ENCODE results near the gene GREM2.
A peak's percentile ranks its signal among the peaks of the same experiment; 100 is the strongest.

Gene GREM2

GRCh38 chr1:240609527-240610060, 2.4 kb downstream of the GREM2 start:
- no peak for DNase-seq (ENCODE audit: low spot score)

- DNase-seq (ENCODE audit: low spot score): no peak
These were observed 3.2 kb downstream of the GREM2 start for GRCh38 chr1:240608707-240609106.

GRCh38 chr1:240607006-240607405, 4.9 kb downstream of the GREM2 start:
- DNase-seq (ENCODE audit: low spot score): no peak

GRCh38 chr1:240602189-240602588, 9.8 kb downstream of the GREM2 start:
- no peak for DNase-seq (ENCODE audit: low spot score)

GRCh38 chr1:240599830-240600229, 12.1 kb downstream of the GREM2 start:
- DNase-seq (ENCODE audit: low spot score): no peak

GRCh38 chr1:240599299-240599698, 12.7 kb downstream of the GREM2 start:
- DNase-seq (ENCODE audit: low spot score): no peak

GRCh38 chr1:240598216-240599001, 13.5 kb downstream of the GREM2 start:
- DNase-seq (ENCODE audit: low spot score): no peak

- DNase-seq (ENCODE audit: low spot score): no peak
These were observed 14.7 kb downstream of the GREM2 start for GRCh38 chr1:240597153-240597745.

GRCh38 chr1:240595476-240595875, 16.5 kb downstream of the GREM2 start:
- DNase-seq (ENCODE audit: low spot score): no peak

- DNase-seq (ENCODE audit: low spot score): no peak
These were observed 20.4 kb downstream of the GREM2 start for GRCh38 chr1:240591564-240591963.

GRCh38 chr1:240591078-240591477, 20.9 kb downstream of the GREM2 start:
- no peak for DNase-seq (ENCODE audit: low spot score)

GRCh38 chr1:240589585-240590110, 22.3 kb downstream of the GREM2 start:
- no peak for DNase-seq (ENCODE audit: low spot score)

- DNase-seq (ENCODE audit: low spot score): no peak
These were observed 25.9 kb downstream of the GREM2 start for GRCh38 chr1:240586006-240586405.

GRCh38 chr1:240582953-240583352, 29.0 kb downstream of the GREM2 start:
- no peak for DNase-seq (ENCODE audit: low spot score)

- DNase-seq (ENCODE audit: low spot score): no peak
These were observed 32.4 kb downstream of the GREM2 start for GRCh38 chr1:240579511-240579910.

- DNase-seq (ENCODE audit: low spot score): no peak
These were observed 34.9 kb downstream of the GREM2 start for GRCh38 chr1:240577095-240577494.

GRCh38 chr1:240575981-240576662, 35.8 kb downstream of the GREM2 start:
- DNase-seq (ENCODE audit: low spot score): peak; percentile 67

- no peak for DNase-seq (ENCODE audit: low spot score)
These were observed 39.6 kb downstream of the GREM2 start for GRCh38 chr1:240572328-240572727.

- no peak for DNase-seq (ENCODE audit: low spot score)
These were observed 40.2 kb downstream of the GREM2 start for GRCh38 chr1:240571782-240572181.

GRCh38 chr1:240567066-240567465, 44.9 kb downstream of the GREM2 start:
- no peak for DNase-seq (ENCODE audit: low spot score)

GRCh38 chr1:240562779-240563178, 49.2 kb downstream of the GREM2 start:
- no peak for DNase-seq (ENCODE audit: low spot score)

- no peak for DNase-seq (ENCODE audit: low spot score)
These were observed 49.8 kb downstream of the GREM2 start for GRCh38 chr1:240562111-240562590.

GRCh38 chr1:240559781-240560180, 52.2 kb downstream of the GREM2 start:
- DNase-seq (ENCODE audit: low spot score): no peak
